Measurements from ENCODE around the gene ACSM5. TPM values are rescaled to one million over a fixed set of nuclear protein-coding genes. Genes with fewer than 3 reads are reported as not detected.

Gene ACSM5
- total RNA-seq, 2 donors from 2014 or later, result 0.40 to 1.5 TPM

Other genes starting within 250 kb of the ACSM5 start
- gene GP2, start 82.0 kb upstream of the ACSM5 start, total RNA-seq, result 1 to 10 TPM; 6.5 to 7.4 TPM
- not detected for gene UMOD, start 56.8 kb upstream of the ACSM5 start, total RNA-seq
- gene PDILT, start 4.8 kb upstream of the ACSM5 start, total RNA-seq, result not detected
- not detected for gene ACSM2A, start 42.0 kb downstream of the ACSM5 start, total RNA-seq
- not detected for gene ACSM2B, start 166.8 kb downstream of the ACSM5 start, total RNA-seq

Measured in left colon (tissue), 2 donors.